HT-29 (cell line): ENCODE results near the gene E2F4. TPM values are rescaled to one million over a fixed set of nuclear protein-coding genes. Genes with fewer than 3 reads are reported as not detected.

Source experiments
- DNase-seq: peaks from one replicate; pipeline ENCODE4 v3.0.0-alpha.2; 2015; ENCODE audit warnings: low spot score
- total RNA-seq: library from RNA; depleted of rRNA; stranded (reverse); fragments of >200 nt; shearing (Covaris generic); gene quantifications from 2 replicates; pipeline ENCODE4 v1.2.3, GENCODE V29; 2014

Gene E2F4
- total RNA-seq, 1 experiment from 2014 or later, result 156 TPM

DNA sequence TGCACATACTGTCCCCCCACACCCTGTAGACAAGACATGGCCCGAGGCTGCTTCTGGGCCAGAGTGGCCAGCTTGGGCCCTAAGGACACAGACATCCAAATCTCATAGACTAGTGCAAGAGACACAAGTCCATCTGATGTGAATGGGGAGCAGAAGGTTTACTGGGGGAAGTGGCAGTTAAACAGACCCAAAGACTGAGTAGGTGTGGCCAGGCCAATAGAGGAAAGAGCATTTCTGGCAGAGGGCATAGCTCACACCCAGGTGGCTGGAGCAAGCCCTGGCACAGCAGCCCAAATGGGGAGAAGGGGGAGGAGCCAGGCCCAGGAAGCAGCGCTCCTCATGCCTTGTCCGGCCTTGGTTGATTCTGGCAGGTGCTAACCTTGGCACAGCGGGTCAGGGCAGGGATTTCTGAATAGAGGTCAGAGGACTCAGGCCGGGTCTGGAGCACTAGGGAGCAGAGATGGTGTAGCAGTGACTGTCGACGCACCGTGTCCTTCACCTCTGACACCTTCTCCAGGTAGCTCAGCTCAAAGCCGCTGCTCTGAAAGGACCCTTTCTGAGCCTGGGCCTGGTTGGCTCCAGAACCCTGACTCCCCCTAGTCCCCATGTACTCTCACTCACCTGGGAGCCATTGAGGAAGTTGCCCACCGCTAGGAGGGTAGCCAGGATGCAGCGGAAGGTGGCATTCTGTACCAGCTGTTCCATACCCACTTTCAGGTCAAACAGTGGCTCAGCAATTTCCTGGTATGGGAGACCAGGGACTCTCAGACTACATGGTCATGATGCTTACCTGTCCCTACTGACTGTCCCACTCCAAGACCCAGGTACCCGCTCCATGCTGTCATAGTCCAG is 39.1 kb downstream of the E2F4 start:
- DNase-seq, result no peak

DNA sequence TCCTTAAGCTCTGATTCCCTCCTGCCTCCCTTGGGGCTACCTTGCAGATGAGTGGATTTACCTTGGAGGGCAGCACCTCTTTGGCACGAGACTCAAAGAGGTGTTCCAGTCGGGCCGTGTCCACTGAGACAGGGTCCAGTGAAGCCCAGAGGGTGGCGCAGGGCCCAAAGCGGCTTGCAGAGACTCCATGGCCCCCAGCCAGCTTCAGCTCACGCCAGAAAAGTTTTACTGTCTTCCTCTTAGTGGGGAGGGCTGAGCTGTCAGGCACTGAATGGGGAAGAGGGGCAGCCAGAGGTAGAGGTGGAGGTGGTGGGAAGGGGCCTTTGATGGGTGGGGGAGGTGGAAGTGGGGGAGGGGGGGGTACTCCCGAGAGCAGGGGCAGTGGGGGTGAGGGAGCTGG is 41.6 kb downstream of the E2F4 start:
- no peak for DNase-seq

DNA sequence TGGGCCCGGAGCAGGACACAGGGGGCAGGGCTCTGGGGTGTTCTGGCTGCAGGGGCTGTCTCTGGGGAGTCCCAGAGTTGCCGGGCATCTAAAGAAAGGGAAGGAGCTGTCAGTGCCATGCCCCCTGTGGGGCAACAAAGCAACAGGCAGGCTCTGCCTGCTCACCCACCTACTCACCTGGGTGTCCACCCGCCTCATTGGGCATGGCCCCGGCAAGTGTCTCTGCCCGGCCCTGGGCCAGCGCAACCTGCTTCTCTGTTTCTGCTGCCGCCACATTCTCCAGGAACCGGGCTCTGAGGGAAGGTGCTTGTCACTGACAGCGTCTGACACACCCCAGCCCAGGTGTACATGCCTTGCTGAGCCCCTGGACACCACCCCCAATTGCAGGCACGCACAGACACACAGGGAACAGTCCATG is 42.2 kb downstream of the E2F4 start:
- no peak for DNase-seq

DNA sequence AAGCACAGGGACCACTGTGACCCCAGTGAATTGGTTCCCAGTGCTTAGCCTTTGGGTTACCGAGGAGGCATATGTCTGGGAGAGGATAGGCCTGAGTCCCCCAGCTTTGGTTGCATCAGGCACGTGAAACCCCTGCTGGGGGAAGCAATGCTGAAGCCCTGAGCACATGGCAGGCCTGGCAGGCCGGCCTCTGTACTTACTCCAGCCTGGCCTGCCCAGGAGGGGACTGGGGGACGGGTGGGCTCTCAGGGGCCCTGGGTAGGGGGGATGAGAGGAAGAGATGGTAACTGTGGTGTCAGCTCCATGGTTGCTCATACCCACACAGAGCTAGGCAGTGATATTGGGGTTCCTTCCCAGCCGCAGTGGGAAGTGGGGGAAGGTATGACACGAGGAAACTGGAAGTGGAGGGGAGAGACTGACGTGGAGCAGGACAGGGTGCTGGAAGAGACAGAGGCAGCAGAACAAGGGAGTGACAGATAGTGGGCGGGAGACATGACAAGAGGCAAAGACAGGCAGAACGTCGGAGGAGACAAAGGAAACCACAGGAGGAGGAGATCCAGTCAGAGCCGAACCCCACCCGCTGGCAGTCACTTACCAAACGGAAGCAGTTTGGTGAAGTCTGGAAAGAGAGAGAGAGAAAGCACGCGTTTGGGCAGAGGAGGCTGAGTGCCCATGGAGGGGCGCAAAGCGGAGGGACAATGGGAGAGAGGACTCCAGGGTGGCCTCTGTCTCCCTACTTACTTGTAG is 44.0 kb downstream of the E2F4 start:
- no peak for DNase-seq

DNA sequence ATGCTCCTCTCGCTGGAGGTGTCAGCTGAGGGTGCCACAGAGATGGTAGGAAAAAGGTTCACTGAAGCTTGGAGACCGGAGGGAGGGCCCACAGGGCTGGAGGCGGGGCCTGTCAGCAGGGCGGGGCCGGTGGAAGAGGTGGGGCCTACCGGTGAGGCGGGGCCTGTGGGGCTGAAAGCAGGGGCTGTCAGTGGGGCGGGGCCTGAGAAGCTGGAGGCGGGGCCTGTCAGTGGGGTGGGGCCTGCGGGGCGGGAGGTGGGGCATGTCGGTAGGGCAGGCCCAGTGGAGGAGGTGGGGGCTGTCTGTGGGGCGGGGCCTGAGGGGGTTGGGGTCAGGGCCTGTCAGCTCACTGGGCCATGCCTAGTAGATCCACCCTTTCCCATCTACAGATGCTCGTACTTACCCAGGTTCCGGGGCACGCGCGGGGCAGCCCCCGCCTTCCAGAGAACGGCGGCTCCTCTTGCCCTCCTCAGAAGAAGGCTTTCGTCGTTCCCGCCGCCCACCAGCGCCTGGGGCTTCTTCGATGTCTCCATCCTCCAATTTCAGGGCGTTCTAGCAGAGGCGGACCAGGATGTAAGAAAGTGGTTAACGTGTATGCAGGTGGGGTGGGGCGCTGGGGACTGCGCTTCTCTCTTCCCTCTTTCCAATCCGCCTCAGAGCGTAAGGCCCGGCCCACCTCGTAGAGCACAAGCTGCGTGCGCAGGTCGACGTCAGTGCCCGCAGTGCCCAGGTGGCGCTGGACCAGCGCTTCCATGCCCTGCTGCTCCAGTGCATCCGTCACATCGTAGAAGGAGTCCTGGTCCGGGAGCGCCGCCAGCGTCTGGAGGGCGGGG is 44.8 kb downstream of the E2F4 start:
- DNase-seq, result peak; percentile 68

DNA sequence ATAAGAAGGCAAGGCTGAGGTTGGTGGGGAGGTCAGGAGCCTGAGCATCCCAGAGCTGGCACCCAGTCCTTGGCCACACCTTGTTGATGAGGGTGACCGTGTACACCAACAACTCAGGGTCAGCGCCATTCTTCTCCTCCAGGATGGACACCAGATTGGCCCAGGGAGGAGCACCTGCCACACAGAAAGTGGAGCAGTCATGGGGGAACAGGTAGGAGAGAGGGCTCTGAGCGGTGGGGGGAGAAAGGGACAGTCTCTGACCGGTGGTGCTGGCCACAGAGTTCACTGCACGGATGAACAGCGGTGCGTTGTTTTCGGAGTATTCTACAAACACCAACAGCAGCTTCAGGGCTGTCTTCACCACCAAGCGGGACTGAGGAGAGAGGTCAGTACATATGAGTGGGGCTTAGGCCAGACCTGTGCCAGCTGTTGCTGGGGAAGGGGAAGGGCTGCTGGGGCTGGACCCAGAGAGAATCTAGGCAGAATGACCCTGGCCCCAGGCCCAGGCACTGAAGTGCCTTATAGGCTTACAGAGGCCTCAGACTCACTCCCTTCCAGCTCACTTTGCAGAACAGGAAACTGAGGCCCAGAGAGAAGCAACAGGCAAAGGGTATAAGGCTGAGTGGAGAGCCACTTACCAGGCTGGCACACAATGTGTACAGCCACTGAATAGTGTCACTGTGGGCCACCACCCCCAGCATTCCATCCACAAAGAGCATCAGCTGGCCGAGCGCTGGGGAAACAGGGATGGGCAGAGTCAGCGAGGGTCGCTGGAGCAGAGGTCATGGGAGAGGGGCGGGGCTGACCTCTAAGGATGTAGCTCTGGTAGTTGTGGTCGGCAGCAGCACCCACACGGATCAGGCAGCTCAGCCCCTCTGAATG is 45.7 kb downstream of the E2F4 start:
- no peak for DNase-seq

DNA sequence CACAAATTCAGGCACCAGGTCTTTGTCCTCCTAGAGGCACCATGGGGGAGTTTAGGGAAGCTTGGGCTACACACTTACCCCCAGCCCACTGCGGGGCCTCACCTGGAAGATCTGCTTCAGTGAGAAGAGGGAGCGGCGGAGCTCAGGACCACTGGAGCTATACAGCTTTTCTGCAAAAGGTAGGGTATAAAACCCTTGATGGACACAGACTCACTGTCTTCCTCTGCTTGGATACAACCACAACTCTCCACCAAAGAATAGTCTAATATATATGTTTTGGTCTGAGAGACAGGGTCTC is 46.3 kb downstream of the E2F4 start:
- no peak for DNase-seq

DNA sequence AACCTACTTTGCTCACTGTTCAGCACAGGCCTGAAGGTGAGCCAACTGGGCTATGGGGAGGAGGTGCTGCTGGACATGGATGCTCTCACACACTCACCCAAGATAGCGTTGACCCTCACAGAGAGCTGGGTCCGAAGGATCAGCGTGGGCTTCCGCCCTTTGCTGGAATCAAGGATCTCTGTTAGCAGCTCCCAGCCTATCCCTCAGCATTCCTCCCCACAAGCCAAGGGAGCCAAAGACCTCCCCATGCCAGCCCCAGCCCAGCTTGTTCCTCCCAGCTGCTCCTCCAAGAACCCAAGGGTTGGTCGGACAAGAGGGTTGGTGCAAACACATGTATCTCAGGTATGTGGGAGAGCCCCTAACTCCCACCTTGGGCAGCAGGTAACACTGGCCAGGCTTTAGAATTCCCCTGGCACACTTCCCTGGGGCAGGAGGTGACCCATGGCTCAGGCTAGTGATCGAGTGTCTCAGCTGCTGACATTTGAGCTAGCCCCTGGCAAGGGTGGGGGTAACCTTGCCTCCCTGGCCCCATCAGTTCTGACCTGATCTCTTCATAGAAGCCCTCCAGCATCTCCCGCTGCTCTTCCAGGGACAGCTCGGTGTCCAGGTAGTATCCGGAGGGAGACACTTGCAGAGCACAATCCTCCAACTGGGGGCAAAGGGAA is 47.0 kb downstream of the E2F4 start:
- DNase-seq, result no peak

DNA sequence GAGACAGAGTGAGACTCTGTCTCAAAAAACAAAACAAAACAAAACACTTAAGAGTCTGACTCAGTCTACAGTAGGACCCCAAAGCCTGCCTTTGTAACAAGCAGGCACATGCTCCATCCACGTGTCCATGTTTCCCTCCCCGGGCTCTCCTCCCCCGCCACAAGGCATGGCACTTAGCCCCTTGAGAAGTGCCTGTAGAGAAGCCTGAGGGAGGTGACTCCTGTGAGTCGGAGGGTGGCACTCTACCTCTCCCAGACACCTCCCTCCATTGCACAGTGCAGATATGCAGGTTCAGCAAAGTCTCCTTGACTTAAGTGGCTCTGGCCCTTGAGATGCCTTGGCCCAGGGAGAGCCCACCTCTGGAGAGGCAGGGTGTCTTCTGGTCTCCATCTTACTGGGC is 48.6 kb downstream of the E2F4 start:
- DNase-seq, result peak; percentile 14

DNA sequence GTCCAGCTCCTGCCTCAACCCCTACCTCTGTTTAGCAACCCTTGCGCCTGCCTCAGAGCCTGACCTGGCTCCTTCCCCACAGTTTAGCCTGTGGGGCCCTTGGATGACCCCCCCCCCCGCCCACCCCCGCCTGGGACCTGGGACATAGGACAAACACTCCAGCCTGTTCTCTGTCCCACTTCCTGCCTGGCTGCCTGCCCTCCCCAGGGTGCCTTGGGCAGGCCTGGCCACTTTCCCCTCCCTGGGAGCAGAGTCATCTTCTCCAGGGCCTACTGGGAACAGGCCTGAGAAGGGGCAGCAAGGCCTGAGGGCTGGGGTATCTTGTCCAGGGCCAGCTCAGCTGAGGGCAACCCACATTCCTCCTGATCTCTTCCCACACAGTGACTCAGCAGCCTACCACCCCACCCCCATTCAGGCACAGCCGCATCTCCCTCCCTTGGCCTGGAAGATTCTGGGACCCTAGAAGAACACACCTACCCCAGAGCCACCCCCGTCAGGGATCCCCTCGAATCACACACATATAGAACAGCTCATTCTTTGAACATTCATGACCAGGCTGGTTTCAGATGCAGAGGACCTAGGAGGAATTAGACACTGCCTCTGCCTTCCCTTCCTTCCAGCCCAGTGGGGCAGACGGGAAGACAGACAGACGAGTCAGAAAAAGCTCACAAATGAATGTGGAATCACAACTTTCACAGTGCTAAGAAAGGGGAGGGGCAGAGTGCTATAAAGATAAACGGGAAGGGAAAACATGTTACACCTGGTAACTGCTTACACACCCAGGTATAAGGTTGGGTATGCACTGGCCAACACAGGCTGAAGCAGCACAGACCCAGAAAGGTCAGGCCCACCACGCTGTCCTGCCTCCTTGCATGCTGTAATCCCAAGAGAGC is 49.3 kb downstream of the E2F4 start:
- peak; percentile 46 for DNase-seq

DNA sequence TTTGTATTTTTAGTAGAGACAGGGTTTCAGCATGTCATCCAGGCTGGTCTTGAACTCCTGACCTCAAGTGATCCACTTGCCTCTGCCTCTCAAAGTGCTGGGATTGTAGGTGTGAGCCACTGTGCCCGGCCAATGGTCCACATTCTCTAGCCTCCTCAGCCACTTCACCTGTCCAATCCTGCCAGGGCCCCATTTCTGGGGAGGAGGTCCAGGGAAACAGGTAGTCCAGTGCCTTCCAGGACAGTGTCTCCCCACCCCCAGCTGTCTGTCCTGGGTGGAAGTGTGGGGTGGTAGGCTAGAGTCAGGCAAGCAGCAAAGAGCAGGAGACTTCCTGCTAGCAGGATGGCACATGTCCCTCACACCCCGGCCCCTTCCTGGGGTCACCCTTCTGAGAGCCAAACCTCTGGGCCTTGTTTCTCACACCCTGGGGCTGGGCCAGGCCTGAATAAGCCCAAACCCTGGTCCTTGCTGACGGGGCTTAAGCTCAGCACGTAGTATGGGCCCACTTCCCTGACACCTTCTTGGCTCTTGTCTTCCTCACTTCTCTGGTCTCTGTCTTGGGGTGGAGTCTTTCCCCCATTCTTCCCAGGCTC is 50.3 kb downstream of the E2F4 start:
- no peak for DNase-seq

DNA sequence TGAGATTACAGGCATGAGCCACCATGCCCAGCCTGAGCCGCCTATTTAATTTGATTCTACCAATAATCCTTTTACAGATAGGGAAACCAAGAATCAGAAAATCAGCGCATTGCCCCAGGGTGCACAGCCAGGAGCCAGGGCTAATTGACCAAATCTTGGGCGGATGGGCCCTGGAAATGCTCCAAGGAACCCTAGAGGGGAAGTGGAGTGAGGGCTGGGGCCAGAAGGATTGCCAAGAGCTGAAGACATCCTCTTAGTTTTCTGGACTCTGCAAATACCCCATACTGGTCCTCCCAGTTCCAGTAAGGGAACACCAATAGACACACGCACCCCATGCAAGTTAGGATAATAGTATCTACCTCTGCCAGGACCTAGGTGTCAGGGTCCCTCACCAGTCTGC is 51.5 kb downstream of the E2F4 start:
- no peak for DNase-seq

DNA sequence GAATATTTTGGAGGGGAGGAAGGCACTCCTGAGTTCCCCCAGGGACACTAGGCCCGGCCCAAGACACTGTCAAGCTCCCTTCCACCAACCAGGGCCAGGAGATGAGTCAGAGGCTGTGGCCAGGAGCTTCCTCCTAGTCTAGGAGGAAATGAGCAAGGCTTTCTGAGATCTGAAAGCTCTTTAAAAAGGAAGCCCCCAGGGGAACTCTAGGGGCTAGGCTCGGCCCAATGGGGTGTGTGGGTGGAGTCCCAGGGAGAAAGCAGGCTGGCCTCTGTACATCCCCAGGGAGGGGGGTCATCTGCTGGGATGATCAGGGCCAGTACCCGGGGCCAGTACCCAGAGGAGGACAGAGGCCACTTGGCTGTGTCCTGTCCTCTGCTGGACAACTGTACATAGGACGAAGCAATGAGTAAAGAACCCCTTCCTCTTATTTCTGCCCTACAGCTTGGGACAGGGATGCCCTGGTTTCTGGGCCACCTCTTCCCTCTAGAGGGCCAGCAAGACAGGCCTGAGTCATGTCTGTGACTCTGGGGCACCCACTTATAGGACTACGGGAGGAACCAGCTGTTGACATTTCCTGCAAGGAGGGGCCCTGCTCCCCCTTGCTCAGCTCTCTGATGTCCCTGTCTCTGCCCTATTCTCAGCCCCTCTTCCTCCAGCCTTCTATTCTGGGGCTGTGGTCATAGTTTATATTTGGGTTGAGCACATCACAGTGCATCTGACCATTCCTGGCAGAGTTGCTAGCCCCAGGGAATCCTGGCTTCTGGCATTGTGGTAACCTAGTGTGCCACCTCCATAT is 52.6 kb downstream of the E2F4 start:
- no peak for DNase-seq

DNA sequence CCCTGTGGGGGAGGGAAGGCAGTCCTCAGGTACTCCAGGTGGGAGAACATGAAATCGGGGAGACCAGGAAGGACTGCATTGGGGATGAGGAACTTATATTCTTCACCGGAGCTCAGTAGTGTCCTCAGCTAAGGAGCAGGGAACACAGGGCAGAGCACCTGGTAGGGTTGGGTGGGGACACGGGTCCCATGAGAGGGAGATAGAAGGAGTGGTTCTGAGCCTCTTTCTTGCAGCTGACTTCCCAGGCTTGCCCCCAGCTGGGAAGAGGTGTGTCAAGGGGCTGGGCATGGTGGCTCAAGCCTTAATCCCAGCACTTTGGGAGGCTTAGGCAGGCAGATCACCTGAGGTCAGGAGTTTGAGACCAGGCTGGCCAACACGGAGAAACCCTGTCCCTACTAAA is 53.2 kb downstream of the E2F4 start:
- no peak for DNase-seq

DNA sequence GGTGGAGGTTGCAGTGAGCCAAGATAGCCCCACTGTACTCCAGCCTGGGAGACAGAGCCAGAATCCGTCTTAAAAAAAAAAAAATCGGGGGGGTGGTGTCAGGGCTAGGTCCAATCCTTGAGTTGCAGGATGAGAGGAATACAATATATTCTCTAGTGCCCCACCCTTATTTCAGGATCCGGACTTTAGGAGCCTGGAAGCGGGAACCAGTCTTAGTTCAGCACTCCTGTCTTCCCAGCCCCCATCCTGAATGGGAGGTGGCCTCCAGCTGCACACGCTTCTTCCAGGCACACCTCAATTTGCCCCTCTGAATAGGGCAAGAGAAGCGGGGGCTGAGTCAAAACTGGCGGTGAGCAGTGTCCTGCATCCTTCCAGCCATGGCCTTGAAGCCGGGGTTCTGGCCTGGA is 53.7 kb downstream of the E2F4 start:
- DNase-seq, result no peak

DNA sequence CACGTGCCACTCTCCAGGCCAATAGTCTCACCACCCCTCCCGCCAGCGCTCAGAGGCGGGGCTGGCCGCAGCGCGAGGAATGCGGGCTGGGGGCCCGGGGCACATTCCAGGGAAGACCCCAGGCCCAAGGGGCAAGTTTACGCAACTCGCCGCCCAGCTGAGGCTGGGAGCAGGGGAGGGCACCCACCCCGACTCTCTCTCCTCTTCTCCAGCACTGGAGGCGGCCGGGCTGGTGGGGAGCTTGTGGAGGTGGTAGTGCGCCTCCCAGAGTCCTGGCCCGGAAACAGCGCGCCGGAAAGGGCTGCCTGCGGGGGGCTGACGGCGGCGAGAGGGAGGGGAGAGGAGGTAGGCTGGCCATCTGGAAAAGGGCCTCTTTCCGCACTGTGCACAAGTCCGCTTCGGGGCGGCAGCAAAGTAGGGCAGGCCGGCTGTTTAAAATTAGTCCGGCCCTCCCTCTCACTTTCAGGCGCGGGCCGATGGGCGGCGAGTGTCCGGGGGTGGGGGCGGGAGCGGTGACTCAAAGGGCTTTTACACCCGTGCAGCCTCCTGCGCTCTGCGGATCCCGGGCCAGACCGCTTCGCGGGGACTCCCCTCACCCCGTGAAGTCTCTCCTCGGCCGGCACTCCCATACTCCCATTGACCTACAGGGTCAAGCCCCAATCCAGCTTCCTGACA is 54.3 kb downstream of the E2F4 start:
- peak; percentile 70 for DNase-seq

DNA sequence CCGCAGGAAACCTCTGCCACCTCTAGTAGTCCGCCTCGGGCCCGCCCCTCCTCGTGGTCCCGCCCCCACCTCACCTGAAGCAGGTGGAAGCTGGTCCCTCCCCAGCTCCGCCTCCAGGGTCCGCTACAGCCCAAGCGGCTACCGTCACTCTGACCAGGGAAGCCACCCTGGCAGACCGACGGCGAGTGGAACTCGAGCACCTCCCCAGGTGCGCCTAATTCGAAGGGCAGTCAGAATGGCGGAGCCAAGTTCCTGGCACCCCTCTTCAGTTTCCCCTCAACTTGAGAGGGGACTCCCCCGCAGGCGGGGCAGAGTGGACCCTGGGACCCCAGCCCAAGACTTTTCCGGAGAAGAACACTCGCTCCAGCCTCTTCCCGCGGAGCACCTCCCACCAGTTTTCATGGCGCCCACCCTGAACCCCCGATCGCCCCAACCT is 54.8 kb downstream of the E2F4 start:
- peak; percentile 95 for DNase-seq
